DOHH2 (cell line): ENCODE measurements around the gene TLR4.

Experiments used
- EZH2phosphoT487 ChIP-seq: fragments of 200-600 bp; sonication (generic); IDR thresholded peaks from 2 replicates; pipeline ENCODE4 v1.6.1; 2017; ENCODE audit warnings: borderline replicate concordance, mild to moderate bottlenecking, antibody characterized with exemption, low read length, moderate library complexity, mixed read lengths
- TF ChIP-seq, protein P1 (sequence below): fragments of 200-600 bp; sonication (generic); IDR thresholded peaks from one replicate; pipeline ENCODE4 v1.5.1; 2014; ENCODE audit warnings: antibody characterized with exemption, mild to moderate bottlenecking, low read depth, low read length; ENCODE audit not compliant: poor library complexity, severe bottlenecking

DNA sequence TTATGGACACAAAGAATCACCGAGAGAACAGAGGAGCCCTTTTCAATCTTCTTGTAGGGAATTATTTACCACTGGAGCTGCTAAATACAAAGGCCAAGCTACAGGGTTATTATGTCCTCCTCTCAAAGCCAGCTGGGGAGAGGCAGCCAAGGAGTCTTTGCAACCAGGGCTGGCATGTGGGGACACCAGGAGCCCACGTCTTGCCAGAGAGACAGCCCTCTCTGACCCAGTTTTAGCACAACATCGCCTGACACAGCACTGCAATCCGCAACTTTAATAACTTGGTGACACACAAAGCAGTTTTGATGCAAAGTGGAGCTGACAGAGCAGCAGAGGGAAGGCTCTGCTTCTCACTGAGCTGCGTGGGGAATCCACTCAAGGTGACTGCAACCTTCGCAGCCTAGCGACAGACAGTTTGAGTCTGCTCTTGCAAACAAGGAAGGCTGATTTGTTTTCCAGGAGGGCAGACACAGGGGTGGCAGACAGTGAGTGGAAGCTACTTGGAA lies 33.6 kb downstream of the TLR4 start:
- TF ChIP-seq, protein P1, sequence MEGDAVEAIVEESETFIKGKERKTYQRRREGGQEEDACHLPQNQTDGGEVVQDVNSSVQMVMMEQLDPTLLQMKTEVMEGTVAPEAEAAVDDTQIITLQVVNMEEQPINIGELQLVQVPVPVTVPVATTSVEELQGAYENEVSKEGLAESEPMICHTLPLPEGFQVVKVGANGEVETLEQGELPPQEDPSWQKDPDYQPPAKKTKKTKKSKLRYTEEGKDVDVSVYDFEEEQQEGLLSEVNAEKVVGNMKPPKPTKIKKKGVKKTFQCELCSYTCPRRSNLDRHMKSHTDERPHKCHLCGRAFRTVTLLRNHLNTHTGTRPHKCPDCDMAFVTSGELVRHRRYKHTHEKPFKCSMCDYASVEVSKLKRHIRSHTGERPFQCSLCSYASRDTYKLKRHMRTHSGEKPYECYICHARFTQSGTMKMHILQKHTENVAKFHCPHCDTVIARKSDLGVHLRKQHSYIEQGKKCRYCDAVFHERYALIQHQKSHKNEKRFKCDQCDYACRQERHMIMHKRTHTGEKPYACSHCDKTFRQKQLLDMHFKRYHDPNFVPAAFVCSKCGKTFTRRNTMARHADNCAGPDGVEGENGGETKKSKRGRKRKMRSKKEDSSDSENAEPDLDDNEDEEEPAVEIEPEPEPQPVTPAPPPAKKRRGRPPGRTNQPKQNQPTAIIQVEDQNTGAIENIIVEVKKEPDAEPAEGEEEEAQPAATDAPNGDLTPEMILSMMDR = no peak
- no peak for TF ChIP-seq EZH2phosphoT487
